ENCODE results near the gene FUT1.
"Not testable (repeated sequence)": the region's sequence is repeated elsewhere in the genome, so short reads cannot be mapped to it uniquely, and the experiment has no call there.

DNA sequence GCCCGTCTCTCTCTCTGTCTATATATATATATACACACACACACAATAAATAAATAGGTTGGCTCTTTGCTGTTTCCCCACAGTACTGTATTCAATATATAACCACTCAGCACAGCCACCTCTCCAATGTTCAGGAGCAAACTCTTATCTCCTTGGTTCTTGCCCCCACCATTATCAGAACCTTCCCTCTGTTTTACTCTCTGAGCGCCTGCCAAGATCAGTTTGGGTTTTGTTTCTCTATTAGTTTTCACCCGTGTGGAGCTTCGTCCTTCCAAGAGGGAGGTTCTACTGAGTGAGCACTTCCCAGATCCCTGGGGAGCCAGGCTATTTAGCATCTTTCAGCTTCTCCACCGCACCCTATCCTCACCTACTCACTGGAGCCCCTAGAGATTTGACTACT lies 13.4 kb upstream of the FUT1 start:
- TF ChIP-seq, protein P1, sequence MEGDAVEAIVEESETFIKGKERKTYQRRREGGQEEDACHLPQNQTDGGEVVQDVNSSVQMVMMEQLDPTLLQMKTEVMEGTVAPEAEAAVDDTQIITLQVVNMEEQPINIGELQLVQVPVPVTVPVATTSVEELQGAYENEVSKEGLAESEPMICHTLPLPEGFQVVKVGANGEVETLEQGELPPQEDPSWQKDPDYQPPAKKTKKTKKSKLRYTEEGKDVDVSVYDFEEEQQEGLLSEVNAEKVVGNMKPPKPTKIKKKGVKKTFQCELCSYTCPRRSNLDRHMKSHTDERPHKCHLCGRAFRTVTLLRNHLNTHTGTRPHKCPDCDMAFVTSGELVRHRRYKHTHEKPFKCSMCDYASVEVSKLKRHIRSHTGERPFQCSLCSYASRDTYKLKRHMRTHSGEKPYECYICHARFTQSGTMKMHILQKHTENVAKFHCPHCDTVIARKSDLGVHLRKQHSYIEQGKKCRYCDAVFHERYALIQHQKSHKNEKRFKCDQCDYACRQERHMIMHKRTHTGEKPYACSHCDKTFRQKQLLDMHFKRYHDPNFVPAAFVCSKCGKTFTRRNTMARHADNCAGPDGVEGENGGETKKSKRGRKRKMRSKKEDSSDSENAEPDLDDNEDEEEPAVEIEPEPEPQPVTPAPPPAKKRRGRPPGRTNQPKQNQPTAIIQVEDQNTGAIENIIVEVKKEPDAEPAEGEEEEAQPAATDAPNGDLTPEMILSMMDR (optimal IDR thresholded peaks at IDR 0.05 in 1 of 3, IDR thresholded peaks at IDR 0.05 in 1 of 3, conservative IDR thresholded peaks at IDR 0.05 in 1 of 3; ENCODE audit: extremely low read depth in 1 of 3, insufficient read depth in 2 of 3, low read length in 3 of 3): not testable (repeated sequence)
- TF ChIP-seq EZH2 (IDR thresholded peaks at IDR 0.05; ENCODE audit: low read length): not testable (repeated sequence)
